ENCODE results near the gene CMAS.

The CMAS gene

DNA sequence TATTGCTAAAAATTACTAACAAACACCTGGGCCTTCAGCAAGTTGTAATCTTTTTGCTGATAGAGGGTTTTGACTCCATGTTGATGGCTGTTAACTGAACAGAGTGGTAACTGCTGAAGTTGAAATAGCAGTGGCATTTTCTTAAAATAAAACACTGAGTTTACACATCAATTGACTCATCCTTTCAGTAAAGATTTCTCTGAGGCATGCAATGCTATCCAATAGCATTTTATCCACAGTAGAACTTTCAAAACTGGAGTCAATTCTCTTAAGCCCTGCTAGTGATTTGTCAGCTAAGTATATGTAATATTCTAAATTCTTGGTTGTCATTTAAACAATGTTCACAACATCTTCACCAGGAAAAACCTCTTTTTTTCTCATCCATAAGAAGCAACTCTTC, 59.5 kb downstream of the CMAS start:
- no peak for DNase-seq (ENCODE audit: low read depth)
- TF ChIP-seq, protein P1, sequence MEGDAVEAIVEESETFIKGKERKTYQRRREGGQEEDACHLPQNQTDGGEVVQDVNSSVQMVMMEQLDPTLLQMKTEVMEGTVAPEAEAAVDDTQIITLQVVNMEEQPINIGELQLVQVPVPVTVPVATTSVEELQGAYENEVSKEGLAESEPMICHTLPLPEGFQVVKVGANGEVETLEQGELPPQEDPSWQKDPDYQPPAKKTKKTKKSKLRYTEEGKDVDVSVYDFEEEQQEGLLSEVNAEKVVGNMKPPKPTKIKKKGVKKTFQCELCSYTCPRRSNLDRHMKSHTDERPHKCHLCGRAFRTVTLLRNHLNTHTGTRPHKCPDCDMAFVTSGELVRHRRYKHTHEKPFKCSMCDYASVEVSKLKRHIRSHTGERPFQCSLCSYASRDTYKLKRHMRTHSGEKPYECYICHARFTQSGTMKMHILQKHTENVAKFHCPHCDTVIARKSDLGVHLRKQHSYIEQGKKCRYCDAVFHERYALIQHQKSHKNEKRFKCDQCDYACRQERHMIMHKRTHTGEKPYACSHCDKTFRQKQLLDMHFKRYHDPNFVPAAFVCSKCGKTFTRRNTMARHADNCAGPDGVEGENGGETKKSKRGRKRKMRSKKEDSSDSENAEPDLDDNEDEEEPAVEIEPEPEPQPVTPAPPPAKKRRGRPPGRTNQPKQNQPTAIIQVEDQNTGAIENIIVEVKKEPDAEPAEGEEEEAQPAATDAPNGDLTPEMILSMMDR (conservative IDR thresholded peaks at IDR 0.05; ENCODE audit: low read length), result no peak
- H3K4me3 ChIP-seq (ENCODE audit: low read length), result no peak overlapping the region

DNA sequence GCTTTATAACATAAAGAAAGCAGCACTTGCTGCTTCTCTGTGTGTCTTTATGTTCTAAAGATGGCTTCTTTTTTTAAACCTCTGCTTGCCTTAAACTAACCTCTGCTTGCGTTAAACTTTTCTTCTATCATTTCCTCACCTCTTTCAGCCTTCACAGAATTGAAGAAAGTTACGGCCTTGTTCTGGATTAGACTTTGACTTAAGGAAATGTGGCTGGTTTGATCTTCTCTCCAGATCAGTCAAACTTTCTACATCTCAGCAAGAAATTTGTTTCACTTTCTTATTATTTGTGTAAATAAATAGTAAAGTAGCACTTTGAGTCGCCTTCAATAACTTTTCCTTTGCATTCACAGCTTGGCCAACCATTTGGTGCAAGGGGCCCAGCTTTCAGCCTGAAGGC, 64.2 kb downstream of the CMAS start:
- TF ChIP-seq, protein P1 (conservative IDR thresholded peaks at IDR 0.05; ENCODE audit: low read length), result no peak
- no peak for DNase-seq (ENCODE audit: low read depth)
- no peak overlapping the region for H3K4me3 ChIP-seq (ENCODE audit: low read length)

Data from AG10803 (cell line).